ENCODE data around the gene SLC4A7. TPM values are rescaled to one million over a fixed set of nuclear protein-coding genes. Genes with fewer than 3 reads are reported as not detected.
A peak's percentile ranks its signal among the peaks of the same experiment; 100 is the strongest.
"Not testable (repeated sequence)": the region's sequence is repeated elsewhere in the genome, so short reads cannot be mapped to it uniquely, and the experiment has no call there.

The SLC4A7 gene
- total and polyA plus RNA-seq, 9 of the 15 experiments (the other 6 are each of a cell fraction or from before 2014, with no cell fraction given): 1.7 to 13.6 (median 8.0) TPM

- Histone ChIP-seq H3K4me2 (ENCODE audit: insufficient read depth, low read length) (no peak overlapping the region), H3K4me1 (replicated peaks in 1 of 2; ENCODE audit: control insufficient read depth in 2 of 2, insufficient read depth in 2 of 2, low read length in 2 of 2) (no peaks in the 10 kb centered on the region), H3K9ac (ENCODE audit: insufficient read depth in 1 of 2, low read depth in 2 of 2, low read length in 2 of 2) (no peak overlapping the region), H3K9me1 (ENCODE audit: control insufficient read depth, insufficient read depth, low read length) (no peaks in the 10 kb centered on the region), H3K36me3 (ENCODE audit: control insufficient read depth, insufficient read depth, low read length) (no peaks in the 10 kb centered on the region), H3K27ac (ENCODE audit: extremely low read depth, low read depth, low read length) (no peak overlapping the region), H4K20me1 (replicated peaks; ENCODE audit: control insufficient read depth, insufficient read depth, low read length) (no peaks in the 10 kb centered on the region), H2AFZ (ENCODE audit: low read depth, low read length) (no peak overlapping the region), H3K9me3 (replicated peaks; ENCODE audit: control insufficient read depth, insufficient read depth, low read depth, low read length) (0 out of 2 replicates have a peak, but pooled peaks cover 2% of the 10 kb centered on the region), H3K79me2 (ENCODE audit: control insufficient read depth, insufficient read depth, low read length) (no peaks in the 10 kb centered on the region), H3K27me3 (ENCODE audit: control insufficient read depth in 2 of 2, insufficient read depth in 2 of 2, low read length in 2 of 2) (no peaks in the 10 kb centered on the region), H3K4me3 (no peak overlapping the region)
- TF ChIP-seq RBM17 (IDR thresholded peaks at IDR 0.05; ENCODE audit: borderline replicate concordance, low read depth, low read length): no peak
- ChIA-PET CTCF (ENCODE audit: low intra/inter-chr PET ratio) (no interaction called here), POLR2A (interaction anchor here (0.6 kb wide), 1 partner anchor 61 kb away, joined by 3 read pairs; no protein-coding TSS in a partner anchor)
- FAIRE-seq: no peak
- BruUV-seq (replicated peaks): no TSS peak
- no peak for DNase-seq (ENCODE audit: extremely low read depth in 1 of 4, low spot score in 3 of 4)
- intact Hi-C loops (cut with micrococcal nuclease) (no loop called here), in situ Hi-C loops (cut with MboI) (no loop called here)
- no peak for ATAC-seq
These were observed 150.3 kb downstream of the SLC4A7 start for GRCh38 chr3:27333843-27334242.

GRCh38 chr3:27328982-27329762 is 155.0 kb downstream of the SLC4A7 start:
- WGBS (ENCODE audit: insufficient coverage, low coverage, missing lambda C conversion rate): 1% methylated on average over 4 of the region's 4 CpGs
- H3K36me3 ChIP-seq (ENCODE audit: control insufficient read depth, insufficient read depth, low read length); H3K9me1 ChIP-seq (ENCODE audit: control insufficient read depth, insufficient read depth, low read length); H3K9me3 ChIP-seq (replicated peaks; ENCODE audit: control insufficient read depth, insufficient read depth, low read depth, low read length); H3K4me2 ChIP-seq (ENCODE audit: insufficient read depth, low read length); POLR2A ChIA-PET; H2AFZ ChIP-seq (ENCODE audit: low read depth, low read length); H3K27me3 ChIP-seq (ENCODE audit: control insufficient read depth in 2 of 2, insufficient read depth in 2 of 2, low read length in 2 of 2); FAIRE-seq; H3K79me2 ChIP-seq (ENCODE audit: control insufficient read depth, insufficient read depth, low read length); H3K4me3 ChIP-seq; H3K27ac ChIP-seq (ENCODE audit: extremely low read depth, low read depth, low read length); BruUV-seq (replicated peaks); ATAC-seq; H4K20me1 ChIP-seq (replicated peaks; ENCODE audit: control insufficient read depth, insufficient read depth, low read length); CTCF ChIA-PET (ENCODE audit: low intra/inter-chr PET ratio); DNase-seq (ENCODE audit: extremely low read depth in 1 of 4, low spot score in 3 of 4); intact Hi-C loops (cut with micrococcal nuclease); H3K4me1 ChIP-seq (replicated peaks in 1 of 2; ENCODE audit: control insufficient read depth in 2 of 2, insufficient read depth in 2 of 2, low read length in 2 of 2); H3K9ac ChIP-seq (ENCODE audit: insufficient read depth in 1 of 2, low read depth in 2 of 2, low read length in 2 of 2); in situ Hi-C loops (cut with MboI): not testable (repeated sequence)
- peak; percentile 86; the same call in 1 of the 2 replicates for TF ChIP-seq ZNF431 (CRISPR knock-in tag; IDR thresholded peaks at IDR 0.05)
